ENCODE data around the gene SLC16A3. TPM values are rescaled to one million over a fixed set of nuclear protein-coding genes. Genes with fewer than 3 reads are reported as not detected.

The SLC16A3 gene
- total RNA-seq, 2 donors from 2014 or later = 148 to 298 TPM

DNA sequence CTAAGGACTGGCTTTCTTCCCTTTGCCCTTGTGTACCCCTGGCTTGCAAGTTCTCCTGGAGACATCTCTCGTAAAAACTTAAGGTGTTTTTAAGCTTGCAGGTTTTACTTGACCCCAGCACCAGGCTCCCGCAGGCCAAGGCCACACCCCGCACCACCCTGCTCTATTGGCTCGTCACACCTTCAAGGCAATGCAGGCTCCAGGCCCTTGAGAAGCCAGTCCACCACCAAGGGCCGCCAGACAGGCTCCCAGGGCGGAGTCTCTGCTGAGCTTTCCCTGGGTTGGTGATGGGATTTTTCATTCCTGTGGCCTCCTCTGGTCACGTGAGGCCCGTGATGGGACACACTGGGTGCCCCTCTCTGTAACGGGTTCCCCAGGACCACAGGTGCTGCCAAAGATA, 34.8 kb downstream of the SLC16A3 start:
- no peaks in the 10 kb centered on the region for H3K27me3 ChIP-seq
- H3K36me3 ChIP-seq = peaks cover 40% of the 10 kb centered on the region
- no peak overlapping the region for H3K4me3 ChIP-seq
- H3K9me3 ChIP-seq = no peaks in the 10 kb centered on the region
- TF ChIP-seq, protein P1, sequence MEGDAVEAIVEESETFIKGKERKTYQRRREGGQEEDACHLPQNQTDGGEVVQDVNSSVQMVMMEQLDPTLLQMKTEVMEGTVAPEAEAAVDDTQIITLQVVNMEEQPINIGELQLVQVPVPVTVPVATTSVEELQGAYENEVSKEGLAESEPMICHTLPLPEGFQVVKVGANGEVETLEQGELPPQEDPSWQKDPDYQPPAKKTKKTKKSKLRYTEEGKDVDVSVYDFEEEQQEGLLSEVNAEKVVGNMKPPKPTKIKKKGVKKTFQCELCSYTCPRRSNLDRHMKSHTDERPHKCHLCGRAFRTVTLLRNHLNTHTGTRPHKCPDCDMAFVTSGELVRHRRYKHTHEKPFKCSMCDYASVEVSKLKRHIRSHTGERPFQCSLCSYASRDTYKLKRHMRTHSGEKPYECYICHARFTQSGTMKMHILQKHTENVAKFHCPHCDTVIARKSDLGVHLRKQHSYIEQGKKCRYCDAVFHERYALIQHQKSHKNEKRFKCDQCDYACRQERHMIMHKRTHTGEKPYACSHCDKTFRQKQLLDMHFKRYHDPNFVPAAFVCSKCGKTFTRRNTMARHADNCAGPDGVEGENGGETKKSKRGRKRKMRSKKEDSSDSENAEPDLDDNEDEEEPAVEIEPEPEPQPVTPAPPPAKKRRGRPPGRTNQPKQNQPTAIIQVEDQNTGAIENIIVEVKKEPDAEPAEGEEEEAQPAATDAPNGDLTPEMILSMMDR (IDR thresholded peaks at IDR 0.05) = no peak
- intact Hi-C loops (cut with DNase I) = no loop called here
- DNase-seq = no peak
- peaks cover 21% of the 10 kb centered on the region for H3K4me1 ChIP-seq
- H3K9ac ChIP-seq (ENCODE audit: low read depth in 2 of 2, low read length in 2 of 2) = no peak overlapping the region
- H3K27ac ChIP-seq = no peak overlapping the region

DNA sequence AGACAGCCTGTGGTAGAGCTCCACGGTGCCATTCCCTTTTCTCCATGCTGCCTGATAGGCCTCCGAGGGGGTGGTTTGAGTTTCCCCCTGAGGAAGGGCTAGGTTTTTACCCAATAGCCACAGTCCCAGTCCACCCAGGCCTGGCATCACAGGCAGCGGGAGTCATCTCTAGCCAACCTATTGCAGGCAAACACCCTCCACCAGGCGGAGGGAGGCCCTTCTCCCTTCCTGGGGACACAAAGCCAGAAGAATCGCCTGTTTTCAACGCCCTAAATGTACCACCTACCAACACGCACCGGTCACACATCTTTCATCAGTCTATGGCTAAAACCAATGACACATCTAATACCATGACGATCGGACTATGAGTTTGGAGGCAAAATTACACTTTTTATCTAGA, 37.3 kb downstream of the SLC16A3 start:
- Histone ChIP-seq H3K36me3 (peaks cover 35% of the 10 kb centered on the region), H3K4me3 (no peak overlapping the region), H3K27me3 (no peaks in the 10 kb centered on the region), H3K9ac (ENCODE audit: low read depth in 2 of 2, low read length in 2 of 2) (peak overlapping the region in 1 of 2 donors; percentile 77), H3K4me1 (peaks cover 45% of the 10 kb centered on the region), H3K9me3 (no peaks in the 10 kb centered on the region), H3K27ac (no peak overlapping the region)
- TF ChIP-seq, protein P1 (IDR thresholded peaks at IDR 0.05) = no peak
- DNase-seq = no peak
- intact Hi-C loops (cut with DNase I) = no loop called here

DNA sequence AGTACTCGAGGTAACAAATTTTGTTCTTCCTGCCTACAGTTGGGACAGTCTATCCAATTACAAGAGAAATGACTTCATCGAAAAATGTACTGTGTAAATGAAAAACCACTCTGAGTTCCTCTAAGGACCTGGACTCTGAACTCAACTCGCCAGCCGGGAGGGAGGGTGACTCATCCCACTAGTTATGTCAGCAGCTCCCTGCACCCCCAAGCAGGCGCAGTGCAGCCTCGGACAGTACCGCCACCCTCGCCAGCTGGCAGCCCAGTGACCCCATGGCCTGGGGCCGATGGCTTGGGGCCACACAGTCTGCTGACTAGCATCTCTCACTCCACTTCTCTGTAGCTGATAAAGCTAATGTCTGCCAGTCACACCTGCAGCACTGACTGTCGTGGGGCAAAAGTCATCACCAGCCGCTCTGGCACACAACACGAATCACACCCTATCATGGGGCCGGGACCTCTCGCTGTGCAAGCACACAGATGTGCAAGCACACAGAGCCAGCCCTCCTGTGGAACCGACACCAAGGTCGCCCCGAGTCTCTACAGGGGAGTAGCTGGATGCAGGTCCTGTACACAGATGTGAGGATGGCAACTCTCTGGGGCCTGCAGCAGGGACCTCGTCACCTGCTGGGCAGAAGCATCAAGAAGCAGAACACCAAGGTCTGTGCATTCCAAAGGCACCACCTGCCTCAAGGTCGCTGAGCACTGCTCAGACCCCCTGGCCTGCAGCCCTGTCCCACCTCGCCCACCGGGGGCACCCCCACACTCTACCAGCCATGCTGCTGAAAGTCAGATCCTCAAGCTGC, 38.9 kb downstream of the SLC16A3 start:
- Histone ChIP-seq H3K36me3 (peaks cover 25% of the 10 kb centered on the region), H3K27ac (peak overlapping the region; percentile 90), H3K4me3 (no peak overlapping the region), H3K9me3 (no peaks in the 10 kb centered on the region), H3K9ac (ENCODE audit: low read depth in 2 of 2, low read length in 2 of 2) (peak overlapping the region; percentile 65 to 77), H3K4me1 (peaks cover 49% of the 10 kb centered on the region), H3K27me3 (no peaks in the 10 kb centered on the region)
- intact Hi-C loops (cut with DNase I) = no loop called here
- TF ChIP-seq, protein P1 (IDR thresholded peaks at IDR 0.05) = no peak
- peak; percentile 94 for DNase-seq

GRCh38 chr17:82269138-82269881, 40.5 kb downstream of the SLC16A3 start:
- TF ChIP-seq, protein P1 (IDR thresholded peaks at IDR 0.05) = no peak
- DNase-seq = peak; percentile 80
- H3K27me3 ChIP-seq = no peaks in the 10 kb centered on the region
- H3K36me3 ChIP-seq = peaks cover 17% of the 10 kb centered on the region
- H3K27ac ChIP-seq = peak overlapping the region; percentile 90
- peak overlapping the region; percentile 37 to 80 for H3K9ac ChIP-seq (ENCODE audit: low read depth in 2 of 2, low read length in 2 of 2)
- intact Hi-C loops (cut with DNase I) = no loop called here
- no peak overlapping the region for H3K4me3 ChIP-seq
- H3K4me1 ChIP-seq = peaks cover 52% of the 10 kb centered on the region
- H3K9me3 ChIP-seq = no peaks in the 10 kb centered on the region

GRCh38 chr17:82269882-82270500, 41.1 kb downstream of the SLC16A3 start:
- Histone ChIP-seq H3K4me3 (no peak overlapping the region), H3K36me3 (peaks cover 14% of the 10 kb centered on the region), H3K27me3 (no peaks in the 10 kb centered on the region), H3K9me3 (no peaks in the 10 kb centered on the region), H3K27ac (peak overlapping the region; percentile 90), H3K9ac (ENCODE audit: low read depth in 2 of 2, low read length in 2 of 2) (peak overlapping the region; percentile 37 to 80), H3K4me1 (peaks cover 52% of the 10 kb centered on the region)
- no peak for DNase-seq
- intact Hi-C loops (cut with DNase I) = no loop called here
- TF ChIP-seq, protein P1 (IDR thresholded peaks at IDR 0.05) = no peak

All from colonic mucosa (tissue), 4 donors.